H9 (cell line): ENCODE results near the gene COA1. TPM values are rescaled to one million over a fixed set of nuclear protein-coding genes. Genes with fewer than 3 reads are reported as not detected.
A peak's percentile ranks its signal among the peaks of the same experiment; 100 is the strongest.

Experiments
- DNase-seq: peaks from one replicate; pipeline ENCODE4 v3.0.0-alpha.2; 2017
- H2AFZ ChIP-seq: one replicate; pipeline ENCODE4 v1.6.1; 2013; ENCODE audit warnings: mild to moderate bottlenecking, low read length, control low read depth, moderate library complexity
- H2AK5ac ChIP-seq: 2 replicates; pipeline ENCODE4 v1.6.1; 2013; ENCODE audit warnings: low read length, control low read depth, mixed read lengths; ENCODE audit not compliant: insufficient read length
- H2BK120ac ChIP-seq: one replicate; pipeline ENCODE4 v1.6.1; 2013; ENCODE audit warnings: low read depth, mild to moderate bottlenecking, low read length, control low read depth, inconsistent platforms; ENCODE audit not compliant: poor library complexity, severe bottlenecking
- H2BK12ac ChIP-seq: 2 replicates; pipeline ENCODE4 v1.6.1; 2013; ENCODE audit warnings: low read length, control low read depth, mixed read lengths, low read depth; ENCODE audit not compliant: insufficient read length
- H2BK15ac ChIP-seq: 2 replicates; pipeline ENCODE4 v1.6.1; 2013; ENCODE audit warnings: low read depth, low read length, control low read depth
- H2BK20ac ChIP-seq: one replicate; pipeline ENCODE4 v1.6.1; 2013; ENCODE audit warnings: low read depth, mild to moderate bottlenecking, low read length, control low read depth, inconsistent platforms; ENCODE audit not compliant: poor library complexity, severe bottlenecking
- H2BK5ac ChIP-seq: 2 replicates; pipeline ENCODE4 v1.6.1; 2013; ENCODE audit warnings: low read length, control low read depth, mixed read lengths; ENCODE audit not compliant: insufficient read length
- H3K14ac ChIP-seq: 2 replicates; pipeline ENCODE4 v1.6.1; 2013; ENCODE audit warnings: low read length, control low read depth; ENCODE audit not compliant: insufficient read depth
- H3K18ac ChIP-seq: 2 replicates; pipeline ENCODE4 v1.6.1; 2013; ENCODE audit warnings: low read depth, mild to moderate bottlenecking, mixed read lengths, low read length, control low read depth; ENCODE audit not compliant: insufficient read length
- H3K23ac ChIP-seq: 2 replicates; pipeline ENCODE4 v1.6.1; 2013; ENCODE audit warnings: low read length, control low read depth, mixed read lengths, low read depth; ENCODE audit not compliant: insufficient read length
- H3K23me2 ChIP-seq: 2 replicates; pipeline ENCODE4 v1.6.1; 2013; ENCODE audit warnings: low read depth, mild to moderate bottlenecking, mixed read lengths, low read length, control low read depth; ENCODE audit not compliant: insufficient read length, poor library complexity, severe bottlenecking
- H3K27ac ChIP-seq: 2 replicates; pipeline ENCODE4 v1.5.1; 2013; ENCODE audit warnings: low read length, control low read depth, mixed read lengths, low read depth; ENCODE audit not compliant: insufficient read length
- H3K27me3 ChIP-seq: 2 replicates; pipeline ENCODE4 v1.6.1; 2013; ENCODE audit warnings: low read length, control low read depth, inconsistent platforms; ENCODE audit not compliant: insufficient read depth
- H3K4ac ChIP-seq: 2 replicates; pipeline ENCODE4 v1.6.1; 2013; ENCODE audit warnings: low read depth, mild to moderate bottlenecking, control low read depth, inconsistent platforms, low read length, moderate library complexity
- H3K4me1 ChIP-seq: 2 replicates; pipeline ENCODE4 v1.6.1; 2013; ENCODE audit warnings: low read length, control low read depth, inconsistent platforms; ENCODE audit not compliant: insufficient read depth
- H3K4me2 ChIP-seq: 2 replicates; pipeline ENCODE4 v1.6.1; 2013; ENCODE audit warnings: low read length, control low read depth, mixed read lengths; ENCODE audit not compliant: insufficient read length, insufficient read depth
- H3K56ac ChIP-seq: 2 replicates; pipeline ENCODE4 v1.6.1; 2013; ENCODE audit warnings: low read depth, mild to moderate bottlenecking, mixed read lengths, low read length, control low read depth; ENCODE audit not compliant: insufficient read length
- H3K79me1 ChIP-seq: 2 replicates; pipeline ENCODE4 v1.6.1; 2013; ENCODE audit warnings: low read depth, mild to moderate bottlenecking, moderate library complexity, low read length, control low read depth, inconsistent platforms; ENCODE audit not compliant: insufficient read depth, poor library complexity, severe bottlenecking
- H3K79me2 ChIP-seq: 2 replicates; pipeline ENCODE4 v1.6.1; 2013; ENCODE audit warnings: low read length, control low read depth, inconsistent platforms; ENCODE audit not compliant: insufficient read depth
- H3K9ac ChIP-seq: 2 replicates; pipeline ENCODE4 v1.6.1; 2013; ENCODE audit warnings: low read length, control low read depth, mixed read lengths; ENCODE audit not compliant: insufficient read length; ENCODE audit errors: extremely low read depth
- H3K9me3 ChIP-seq: one replicate; pipeline ENCODE4 v1.6.1; 2013; ENCODE audit warnings: low read depth, low read length, inconsistent platforms; ENCODE audit not compliant: control insufficient read depth
- H3T11ph ChIP-seq: one replicate; pipeline ENCODE4 v1.6.1; 2013; ENCODE audit warnings: mild to moderate bottlenecking, low read length, control low read depth, inconsistent platforms
- H4K20me1 ChIP-seq: one replicate; pipeline ENCODE4 v1.6.1; 2013; ENCODE audit not compliant: control insufficient read depth, insufficient read length, insufficient read depth
- H4K5ac ChIP-seq: 2 replicates; pipeline ENCODE4 v1.6.1; 2013; ENCODE audit warnings: low read depth, mild to moderate bottlenecking, mixed read lengths, low read length, control low read depth; ENCODE audit not compliant: insufficient read length
- H4K8ac ChIP-seq: replicated peaks from 2 replicates; pipeline ENCODE4 v1.6.1; 2013; ENCODE audit warnings: low read length, control low read depth, mixed read lengths, low read depth; ENCODE audit not compliant: insufficient read length
- H4K91ac ChIP-seq: 2 replicates; pipeline ENCODE4 v1.6.1; 2013; ENCODE audit warnings: low read depth, mild to moderate bottlenecking, moderate library complexity, mixed read lengths, low read length, control low read depth; ENCODE audit not compliant: insufficient read length
- H3K27ac Mint-ChIP-seq, 3 experiments: 2 replicates in 2 of 3; 3 replicates in 1 of 3; pipeline ENCODE4 v1.8.0; 2020 to 2021; ENCODE audit warnings: mixed read lengths in 3 of 3, mild to moderate bottlenecking in 1 of 3, moderate library complexity in 1 of 3
- H3K27me3 Mint-ChIP-seq: 2 replicates; pipeline ENCODE4 v1.8.0; 2021; ENCODE audit warnings: low read depth, mild to moderate bottlenecking, moderate library complexity, mixed read lengths
- H3K36me3 Mint-ChIP-seq, 3 experiments: 2 replicates in 2 of 3; 3 replicates in 1 of 3; pipeline ENCODE4 v1.8.0; 2020 to 2021; ENCODE audit warnings: low read depth in 3 of 3, mixed read lengths in 3 of 3; ENCODE audit not compliant: insufficient read depth in 1 of 3
- H3K4me1 Mint-ChIP-seq, 2 experiments: 2 replicates each; pipeline ENCODE4 v1.8.0; 2020; ENCODE audit warnings: mixed read lengths in 2 of 2
- H3K4me3 Mint-ChIP-seq, 2 experiments: 2 replicates in 1 of 2; 3 replicates in 1 of 2; pipeline ENCODE4 v1.8.0; 2020 to 2021; ENCODE audit warnings: mild to moderate bottlenecking in 2 of 2, mixed read lengths in 2 of 2, moderate library complexity in 1 of 2
- H3K9me3 Mint-ChIP-seq, 2 experiments: 2 replicates in 1 of 2; 3 replicates in 1 of 2; pipeline ENCODE4 v1.8.0; 2020; ENCODE audit warnings: mild to moderate bottlenecking in 2 of 2, mixed read lengths in 2 of 2, moderate library complexity in 1 of 2
- CTCF ChIP-seq: fragments of 200-600 bp; sonication (generic); conservative IDR thresholded peaks from 3 replicates; pipeline ENCODE4 v1.8.0; 2021; ENCODE audit warnings: antibody characterized with exemption, mild to moderate bottlenecking
- WGBS: extraction: QIAGEN DNeasy Blood & Tissue Kit; methylation state at CpG from one replicate; pipeline ENCODE4 v1.1.7; 2013; ENCODE audit warnings: missing lambda C conversion rate, low lambda C conversion rate, mixed read lengths; ENCODE audit not compliant: insufficient read length; ENCODE audit errors: extremely low coverage; 5-methylcytosine and 5-hydroxymethylcytosine counted together
- total RNA-seq: library from RNA; stranded (reverse); gene quantifications from 2 replicates; pipeline ENCODE4 v1.2.1, GENCODE V29; 2021

The COA1 gene
- total RNA-seq, 1 experiment from 2014 or later = 138 TPM

GRCh38 chr7:43698460-43699255 is 30.7 kb downstream of the COA1 start:
- Histone ChIP-seq H3K79me1 (no peaks in the 10 kb centered on the region), H3K56ac (no peak overlapping the region), H3K4me2 (no peak overlapping the region), H2BK20ac (no peak overlapping the region), H3K18ac (no peak overlapping the region), H3K4ac (no peak overlapping the region), H3K9ac (no peak overlapping the region), H3K79me2 (peaks cover 26% of the 10 kb centered on the region; the same call in 1 of the 2 replicates), H4K5ac (no peak overlapping the region), H2BK5ac (no peak overlapping the region), H3K23ac (no peak overlapping the region), H4K20me1 (no peaks in the 10 kb centered on the region), H3K14ac (no peak overlapping the region), H3K27me3 (no peaks in the 10 kb centered on the region), H3K27ac (no peak overlapping the region), H3K9me3 (no peaks in the 10 kb centered on the region), H2BK120ac (no peak overlapping the region), H3K23me2 (no peaks in the 10 kb centered on the region), H3K4me1 (peaks cover 10% of the 10 kb centered on the region; the same call in 1 of the 2 replicates), H4K91ac (no peak overlapping the region), H3T11ph (no peak overlapping the region), H2AK5ac (no peak overlapping the region), H4K8ac (no peak overlapping the region), H2AFZ (no peak overlapping the region), H2BK15ac (no peak overlapping the region), H2BK12ac (no peak overlapping the region)
- DNase-seq = no peak
- peaks cover 0 to 3% of the 10 kb centered on the region in 2 experiments; a peak in 2 of 5 replicates for H3K9me3 Mint-ChIP-seq
- no peaks in the 10 kb centered on the region for H3K27me3 Mint-ChIP-seq
- no peak for TF ChIP-seq CTCF
- H3K27ac Mint-ChIP-seq = 0 out of 7 replicates have a peak overlapping the region, but pooled peaks of 1 of the 3 experiments have one; percentile 29
- H3K4me3 Mint-ChIP-seq = no peak overlapping the region
- peaks cover 25 to 31% of the 10 kb centered on the region in 2 experiments for H3K4me1 Mint-ChIP-seq
- WGBS = no CpG with 5 or more reads among the region's 5 CpGs
- peaks cover 2 to 11% (median 2%) of the 10 kb centered on the region in 3 experiments; a peak in 4 of 7 replicates for H3K36me3 Mint-ChIP-seq
